Left renal pelvis (tissue), 4 donors: ENCODE data around the gene RAPGEF3. TPM values are rescaled to one million over a fixed set of nuclear protein-coding genes. Genes with fewer than 3 reads are reported as not detected.

Experiments
- DNase-seq, 4 donors: peaks; one replicate each; pipeline ENCODE4 v3.0.0-alpha.2; 2013; ENCODE audit warnings: low read depth in 4 of 4, low spot score in 3 of 4
- polyA plus RNA-seq, 4 donors: library from polyadenylated mRNA; unstranded; fragments of 120-200 nt; gene quantifications; one replicate each; pipeline ENCODE4 v1.2.1, GENCODE V29; 2013; ENCODE audit not compliant: insufficient read length in 4 of 4

Gene RAPGEF3
- polyA plus RNA-seq, 4 donors = 10.8 to 115 (median 60.0) TPM

DNA sequence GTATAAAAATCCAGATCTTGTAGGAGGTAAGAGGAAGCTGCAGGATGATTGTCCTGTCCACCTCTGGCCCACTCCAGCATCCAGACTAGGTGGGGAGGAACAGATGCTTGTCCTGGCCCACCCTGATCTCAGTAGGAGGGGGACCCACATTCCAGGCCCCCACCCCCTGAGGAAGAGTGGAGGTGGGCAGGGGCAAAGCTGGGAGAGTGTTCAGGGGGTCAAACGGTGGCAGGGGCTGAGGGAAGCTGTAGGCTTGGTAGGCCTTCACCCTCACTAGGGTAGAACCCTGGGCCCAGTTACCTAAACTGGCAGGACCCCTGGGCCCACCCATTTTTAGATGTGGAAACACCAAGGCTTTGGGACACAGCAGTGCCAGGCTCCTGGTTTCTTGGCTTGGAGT lies 18.5 kb upstream of the RAPGEF3 start:
- DNase-seq = no peak

DNA sequence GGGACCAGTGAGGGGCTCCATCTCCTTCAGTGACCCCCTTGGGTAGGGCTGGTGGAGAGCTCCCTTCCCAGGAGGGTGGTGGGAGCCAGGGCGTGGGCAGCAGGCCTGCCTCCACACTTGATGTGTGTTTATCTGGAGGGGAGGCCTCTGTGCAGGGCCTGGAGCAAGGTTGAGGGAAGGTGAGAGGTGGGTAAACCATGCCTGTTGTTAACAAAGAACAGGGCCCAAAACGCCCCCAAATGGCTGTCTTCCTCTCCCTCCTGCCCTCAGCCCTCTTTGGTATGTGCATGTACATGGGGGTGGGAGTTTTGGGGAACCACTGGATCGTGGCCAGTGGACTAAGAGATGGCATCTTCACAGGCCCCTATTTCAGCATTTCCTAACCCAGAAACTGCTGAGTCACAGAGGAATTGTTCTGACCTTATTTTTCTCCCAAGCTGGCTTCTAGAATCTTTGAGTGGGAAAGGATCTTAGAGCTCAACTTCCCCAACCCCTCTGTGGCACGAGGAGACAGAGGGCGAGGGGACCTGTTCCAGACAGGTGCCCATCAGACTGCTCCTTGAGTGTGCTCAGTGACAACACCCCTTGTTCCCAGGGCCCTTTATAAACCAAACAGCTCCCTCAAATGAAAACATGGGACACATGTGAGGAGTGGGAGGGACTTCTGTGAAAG lies 17.9 kb upstream of the RAPGEF3 start:
- DNase-seq = no peak

DNA sequence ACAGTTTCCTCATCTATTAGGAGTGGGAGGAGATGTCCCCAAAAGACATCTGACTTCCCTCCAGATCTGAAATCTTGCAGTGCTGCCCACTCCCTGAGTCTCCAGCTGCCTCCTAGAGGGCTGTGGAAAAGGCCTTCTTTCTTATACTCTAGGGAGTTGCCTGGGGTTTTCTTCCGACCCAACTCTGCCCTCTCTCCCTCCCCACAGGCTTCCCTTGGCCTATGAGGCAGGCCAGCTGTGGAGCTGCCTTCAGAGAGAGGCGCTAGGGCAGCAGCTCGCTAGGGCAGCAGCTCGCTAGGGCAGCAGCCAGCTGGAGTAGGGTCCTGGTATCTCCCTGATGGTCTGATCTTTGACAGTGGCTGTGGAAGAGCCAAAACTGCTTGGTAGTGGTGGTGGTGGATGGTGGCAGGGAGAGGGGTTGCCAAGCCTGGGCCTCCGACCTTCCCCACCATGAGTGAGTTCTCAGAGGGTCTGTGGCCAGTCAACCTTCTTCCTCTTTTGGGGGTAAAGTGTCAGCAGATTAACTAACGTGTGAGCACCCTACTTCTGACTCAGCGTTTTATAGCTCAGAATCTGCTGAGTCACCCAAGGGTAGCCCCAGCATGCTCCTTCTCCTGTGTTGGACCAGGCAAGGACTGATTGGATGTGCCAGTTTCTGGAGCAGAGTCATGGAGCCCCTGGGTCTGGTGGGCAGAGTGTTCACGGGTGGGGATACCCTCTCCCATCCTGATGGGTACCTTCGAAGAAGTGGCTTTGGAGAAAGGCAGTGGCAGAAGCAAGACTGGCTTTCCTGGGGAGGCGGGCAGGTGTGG lies 16.6 kb upstream of the RAPGEF3 start:
- DNase-seq = no peak

DNA sequence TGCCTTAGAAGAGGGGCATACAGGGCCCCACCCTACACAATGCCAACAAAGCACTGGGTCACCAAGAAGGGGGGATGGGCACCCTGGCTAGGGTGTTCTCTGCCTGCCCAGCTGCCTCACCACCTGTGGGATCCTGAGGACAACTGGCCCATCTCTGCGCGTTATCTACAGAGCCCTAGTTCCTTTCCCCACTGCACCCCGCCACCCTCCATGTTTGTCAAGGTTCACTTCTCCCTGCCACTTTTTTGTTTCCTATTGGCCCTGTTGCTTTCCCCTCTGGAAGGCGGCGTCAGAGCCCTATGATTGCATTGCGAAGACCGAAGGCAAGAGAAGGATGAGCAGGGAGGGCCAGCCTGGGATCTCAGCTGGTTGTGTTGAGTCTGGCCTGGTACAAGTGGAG lies 16.0 kb upstream of the RAPGEF3 start:
- DNase-seq = no peak

DNA sequence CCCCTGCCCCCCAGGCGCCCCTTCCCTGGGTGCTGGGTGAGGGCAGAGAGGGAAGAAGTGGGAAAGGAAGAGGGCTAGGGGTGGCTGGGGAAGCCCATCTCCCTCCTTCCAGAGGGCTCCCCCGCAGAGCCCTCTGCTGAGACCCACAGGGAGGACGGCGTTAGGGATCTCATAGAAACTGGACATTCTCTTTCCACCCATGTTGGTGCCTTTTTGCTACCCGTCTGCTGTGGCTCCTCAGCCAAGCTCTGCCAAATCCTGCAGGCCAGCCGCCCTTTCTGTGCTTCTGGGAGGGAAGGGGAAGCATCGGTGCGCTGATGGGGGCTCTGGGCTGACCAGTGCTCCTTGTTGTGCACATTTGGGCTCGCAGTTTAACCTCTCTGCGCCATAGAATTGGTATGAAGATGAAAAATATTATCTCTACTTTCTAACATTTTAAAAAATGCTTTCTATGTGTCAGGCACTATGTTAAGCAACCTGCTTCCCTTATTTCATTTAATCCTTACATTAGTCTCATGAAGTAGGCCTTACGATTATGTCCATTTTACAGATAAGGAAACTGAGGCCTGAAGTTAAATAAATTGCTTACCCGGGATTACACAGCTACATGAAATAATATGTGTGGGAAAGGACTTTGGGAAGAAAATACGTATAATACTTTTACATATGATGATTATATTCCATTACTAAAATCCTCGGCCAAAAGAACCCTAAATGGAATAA lies 15.3 kb upstream of the RAPGEF3 start:
- DNase-seq = no peak

DNA sequence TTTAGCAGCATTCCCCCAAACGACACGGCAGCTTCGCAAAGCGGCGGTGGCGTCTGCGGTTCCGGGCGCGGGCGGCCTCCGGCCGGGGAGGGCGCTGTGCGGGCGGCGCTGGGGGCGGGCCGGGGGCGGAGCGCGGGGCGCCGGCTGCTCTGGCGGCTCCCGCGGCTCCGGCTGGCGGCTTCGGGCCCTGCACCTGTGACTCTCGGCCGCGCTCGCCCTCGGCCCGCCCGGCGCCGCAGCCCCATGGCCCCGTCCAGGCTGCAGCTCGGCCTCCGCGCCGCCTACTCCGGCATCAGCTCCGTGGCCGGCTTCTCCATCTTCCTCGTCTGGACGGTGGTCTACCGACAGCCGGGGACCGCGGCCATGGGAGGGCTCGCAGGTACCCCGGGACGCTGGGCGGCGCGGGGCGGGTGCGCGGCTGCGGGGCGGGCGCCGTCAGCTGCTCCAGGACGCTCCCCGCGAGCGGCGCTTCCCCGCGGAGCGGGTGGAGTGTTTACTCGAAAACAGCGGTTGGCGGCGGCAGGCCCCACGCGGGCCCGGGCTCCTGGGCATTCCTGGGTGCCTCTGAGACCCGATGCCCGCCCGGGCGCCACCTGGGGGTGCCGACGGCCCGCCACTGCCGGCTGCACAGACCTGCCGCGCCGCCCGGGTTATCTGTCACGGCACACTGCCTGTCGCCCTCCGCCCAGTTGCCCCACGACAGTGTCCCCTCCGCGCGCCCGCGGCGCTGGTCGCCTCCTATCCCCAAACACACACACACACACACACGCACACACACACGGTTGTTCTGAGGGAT lies 14.6 kb upstream of the RAPGEF3 start, which contains the start of gene SLC48A1:
SLC48A1 (plus strand) TSS at position 177 of the 796 bp plus-strand sequence; CDS start at position 244, 67 bp downstream.
- DNase-seq = no peak

DNA sequence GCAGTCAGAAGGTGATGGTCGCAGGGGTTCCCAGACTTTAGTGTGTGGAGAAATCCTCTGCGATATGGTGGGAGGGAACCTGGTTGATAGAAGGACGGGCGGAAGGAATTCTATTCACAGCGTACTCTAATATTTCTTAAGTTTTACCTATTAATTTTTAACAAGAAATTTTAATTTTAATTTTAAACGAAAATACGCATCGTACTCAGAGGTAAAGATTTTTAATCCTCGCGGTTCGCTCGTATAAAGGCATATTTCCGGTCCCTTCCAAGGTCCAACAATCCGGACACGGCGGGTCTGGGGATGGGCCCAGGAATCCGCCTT lies 14.0 kb upstream of the RAPGEF3 start:
- no peak for DNase-seq

DNA sequence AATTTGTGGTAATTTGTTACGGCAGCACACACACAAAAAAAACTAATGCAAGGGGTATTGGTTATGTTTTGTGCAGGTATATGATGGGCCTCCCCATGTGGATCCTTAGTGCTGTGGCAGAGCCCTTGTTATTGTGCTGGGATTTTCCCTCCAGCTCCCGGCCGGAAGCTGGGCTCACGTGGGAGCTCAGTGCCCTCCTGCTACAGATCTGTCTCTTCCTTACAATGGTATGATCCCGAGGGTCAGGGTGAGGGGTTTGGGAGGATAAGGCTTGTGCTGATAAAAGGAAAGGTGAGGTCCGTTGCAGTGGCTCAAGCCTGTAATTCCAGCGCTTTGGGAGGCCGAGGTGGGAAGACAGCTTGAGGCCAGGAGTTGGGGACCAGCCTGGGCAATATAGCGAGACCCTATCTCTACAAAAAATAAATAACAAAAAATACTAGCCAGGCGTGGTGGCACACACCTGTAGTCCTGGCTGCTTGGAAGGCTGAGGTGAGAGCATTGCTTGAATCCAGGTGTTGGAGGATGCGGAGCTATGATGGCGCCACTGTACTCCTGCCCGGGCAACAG lies 13.5 kb upstream of the RAPGEF3 start:
- DNase-seq = no peak

DNA sequence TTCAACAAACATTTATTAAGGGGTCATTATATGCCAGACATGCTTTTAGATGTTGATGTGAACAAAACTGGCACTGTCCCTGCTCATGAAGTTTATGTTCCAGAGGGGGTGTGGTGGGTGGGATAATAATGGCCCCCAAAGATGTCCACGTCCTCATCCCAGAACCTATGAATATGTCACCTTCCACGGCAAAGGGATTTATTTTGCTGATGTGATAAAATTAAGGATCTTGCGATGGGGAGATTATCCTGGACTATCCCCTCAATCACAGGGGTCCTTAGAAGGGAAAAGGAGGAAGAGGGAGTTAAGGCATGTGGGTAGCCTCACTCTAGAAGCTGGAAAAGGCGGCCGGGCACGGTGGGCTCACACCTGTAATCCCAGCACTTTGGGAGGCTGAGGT lies 12.6 kb upstream of the RAPGEF3 start:
- DNase-seq = no peak

DNA sequence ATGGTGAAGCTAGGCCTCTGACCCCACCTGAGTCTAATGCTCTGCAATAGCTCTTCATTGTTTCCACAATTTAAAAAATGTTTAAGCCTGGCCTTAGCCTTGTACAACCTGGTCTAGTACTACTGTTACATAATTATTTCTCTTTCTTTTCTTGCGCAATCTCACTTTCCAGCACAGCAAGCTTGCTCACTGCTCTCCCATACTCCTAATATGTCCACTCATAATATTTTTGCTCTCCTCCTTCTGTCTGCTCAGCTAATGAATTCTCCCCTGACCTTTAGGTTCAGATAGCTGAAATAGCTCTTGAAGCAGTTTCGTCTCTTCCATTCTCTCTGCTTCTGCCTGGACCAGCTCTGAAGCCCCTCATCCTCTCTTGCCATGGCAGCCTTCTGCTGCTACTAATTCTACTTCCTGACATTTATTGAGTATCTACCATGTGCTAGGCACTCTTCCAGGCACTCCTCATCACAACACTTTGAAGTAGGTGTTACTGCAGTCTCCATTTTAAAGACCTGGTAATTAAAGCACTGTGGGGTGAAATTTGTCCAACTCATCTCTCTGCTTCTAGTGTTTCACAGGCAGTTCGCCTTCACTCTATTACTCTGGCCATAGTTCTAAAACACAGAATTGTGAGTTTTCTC lies 11.5 kb upstream of the RAPGEF3 start:
- DNase-seq = no peak

DNA sequence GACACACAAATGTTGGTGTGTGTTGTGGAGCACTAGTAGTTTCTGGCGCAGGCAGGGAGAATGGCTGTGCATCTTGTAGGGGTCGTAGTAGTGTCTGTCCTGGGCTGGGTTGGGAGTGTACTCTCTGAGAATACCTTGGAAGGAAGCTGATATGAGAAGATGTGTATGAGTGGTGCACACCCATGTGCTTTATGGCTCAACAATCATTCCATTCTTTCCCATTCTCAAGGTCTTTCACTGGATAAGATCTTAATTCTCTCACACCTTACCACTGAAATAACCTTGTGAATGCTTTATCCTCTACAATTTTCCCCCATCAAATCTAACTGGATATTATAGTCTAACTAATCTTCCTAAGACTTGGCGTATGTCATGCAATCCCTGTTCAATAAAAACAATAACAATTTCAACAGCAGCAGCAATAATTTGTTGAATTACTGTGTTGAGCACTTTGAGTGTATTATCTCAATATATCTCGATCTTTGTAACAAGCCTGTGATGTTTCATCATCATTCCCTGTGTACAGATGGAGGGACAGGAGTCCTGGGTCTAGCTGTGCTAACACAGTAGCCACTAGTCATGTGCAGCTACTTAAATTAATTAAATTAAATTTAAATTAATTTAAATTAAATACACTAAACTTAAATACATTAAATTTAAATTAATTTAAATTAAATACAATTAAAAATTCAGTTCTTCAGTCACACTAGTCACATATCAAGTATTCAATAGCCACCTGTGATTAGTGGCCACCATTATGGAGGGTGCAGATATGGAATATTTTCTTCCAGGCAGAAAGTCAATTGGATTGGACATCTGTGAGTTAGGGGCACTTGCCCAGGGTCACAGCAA lies 10.8 kb upstream of the RAPGEF3 start:
- no peak for DNase-seq

DNA sequence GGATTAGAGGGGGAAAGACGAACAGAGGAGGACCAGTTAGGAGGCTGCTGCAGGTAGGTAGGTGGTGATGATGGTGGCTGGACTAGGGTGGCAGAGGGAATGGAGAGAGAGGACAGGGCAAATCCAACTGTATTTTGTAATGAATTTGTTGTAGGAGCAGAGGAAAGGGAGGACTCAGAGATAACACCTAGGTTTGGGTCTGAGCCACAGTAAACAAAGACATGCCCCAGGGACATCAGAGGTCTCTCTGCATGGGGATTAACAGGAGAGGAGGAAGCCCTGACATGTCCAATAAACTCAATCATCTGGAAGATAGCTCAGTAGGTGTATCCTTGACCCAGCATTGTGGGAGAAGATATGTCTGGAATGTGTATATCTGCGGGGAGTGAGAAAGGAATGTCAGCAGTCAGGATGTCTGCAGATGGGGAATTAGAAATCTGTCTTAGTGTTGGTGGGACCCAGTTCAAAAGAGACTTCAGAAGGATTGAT lies 9.7 kb upstream of the RAPGEF3 start:
- no peak for DNase-seq

DNA sequence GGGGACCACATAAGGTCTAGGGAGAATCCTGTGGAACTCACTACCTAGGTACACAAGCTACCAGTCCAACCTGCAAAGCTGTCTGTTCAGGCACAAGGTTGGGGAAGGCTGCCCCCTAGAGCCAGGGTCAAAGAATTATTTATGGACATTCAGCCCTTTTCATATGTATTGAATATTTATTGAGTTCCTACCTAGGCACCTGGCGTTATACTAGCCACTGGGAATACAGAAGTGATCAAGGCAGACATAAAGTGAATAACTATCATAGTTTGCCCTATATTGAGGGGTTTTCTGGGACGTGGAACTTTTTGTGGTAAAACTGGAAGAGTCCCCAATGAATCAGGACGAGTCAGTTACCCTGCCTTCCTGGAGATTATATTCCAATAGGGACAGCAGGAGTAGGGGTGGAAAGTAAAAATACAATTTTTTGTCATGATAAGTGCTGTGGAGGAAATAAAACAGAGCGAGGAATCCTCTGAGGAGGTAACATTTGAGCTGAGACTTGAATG lies 8.6 kb upstream of the RAPGEF3 start:
- no peak for DNase-seq

DNA sequence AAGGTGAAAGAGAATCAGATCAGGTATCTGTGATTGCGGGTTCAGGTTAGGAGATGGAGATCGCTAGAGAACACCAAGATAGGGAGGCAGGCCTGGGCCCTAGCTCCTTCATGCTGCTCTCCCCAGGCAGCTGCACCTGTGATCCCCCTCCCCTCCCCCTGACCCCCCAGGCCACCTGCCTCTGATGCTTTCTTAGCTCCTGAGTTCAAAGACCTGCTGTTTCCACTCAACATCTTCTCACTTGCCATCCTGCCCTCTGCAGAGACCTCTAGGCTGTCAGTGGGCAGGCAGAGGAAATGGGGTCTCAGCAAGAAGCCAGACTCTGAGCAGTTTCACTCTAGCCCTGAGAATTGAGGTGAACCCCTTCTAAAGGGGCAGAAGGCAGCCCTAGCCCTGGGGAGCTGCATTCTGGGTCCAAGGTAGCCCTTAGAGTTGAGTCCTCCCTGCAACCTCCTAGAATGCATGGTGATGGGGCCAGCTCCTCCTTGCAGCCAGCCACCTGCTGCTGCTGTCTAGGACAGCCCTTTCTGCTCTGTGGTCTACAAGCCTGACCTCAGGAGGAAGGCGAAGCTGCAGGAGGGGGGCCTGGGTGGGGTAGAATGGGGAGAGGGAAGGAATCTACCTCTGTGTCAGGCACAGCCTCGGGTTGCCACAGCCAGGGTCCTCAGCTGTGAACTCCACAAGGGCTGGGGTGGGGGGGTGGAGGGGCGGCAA lies 8.0 kb upstream of the RAPGEF3 start:
- no peak for DNase-seq

DNA sequence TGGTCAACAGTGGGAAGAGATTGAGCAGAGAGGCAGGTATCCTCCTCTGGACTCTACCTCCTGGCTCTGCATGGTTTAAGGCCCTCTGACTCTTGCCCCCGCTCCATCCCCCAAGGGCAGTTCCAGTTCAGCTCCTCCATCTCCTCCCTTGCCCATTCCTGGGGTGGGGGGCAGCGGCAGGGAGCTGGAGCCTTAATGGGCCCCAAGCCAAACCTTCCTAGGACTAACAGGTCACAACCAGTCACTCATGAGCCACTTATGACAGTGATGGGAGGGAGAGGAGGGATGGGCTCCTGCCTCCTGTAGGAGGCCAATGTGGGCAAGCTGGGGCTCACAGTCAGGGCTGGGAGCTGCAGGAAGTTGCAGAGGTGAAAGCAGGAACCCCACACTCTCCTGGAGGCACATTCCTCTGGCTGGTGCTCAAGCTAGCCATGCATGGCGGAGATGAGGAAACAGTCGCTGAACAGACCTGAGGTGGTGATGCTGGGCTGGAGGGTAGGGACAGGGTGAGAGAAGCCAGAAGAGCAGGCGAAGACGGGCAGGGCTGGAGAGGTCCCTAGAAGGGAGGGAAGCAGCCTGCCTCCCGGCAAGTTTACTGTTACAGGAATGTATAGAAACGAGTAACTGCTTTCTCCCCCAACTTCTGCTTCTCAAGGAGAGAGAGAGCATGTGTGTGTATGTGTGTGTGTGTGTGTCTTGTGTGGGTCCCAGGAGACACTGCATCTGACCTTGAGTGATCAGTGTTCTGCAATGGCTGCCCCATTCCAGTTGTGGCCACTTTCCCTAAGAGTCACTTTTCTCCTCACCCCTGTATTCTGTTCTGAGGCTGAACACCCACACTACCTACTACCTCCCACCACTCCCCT lies 5.0 kb upstream of the RAPGEF3 start:
- DNase-seq = peak in 1 of 4 donors; percentile 67

DNA sequence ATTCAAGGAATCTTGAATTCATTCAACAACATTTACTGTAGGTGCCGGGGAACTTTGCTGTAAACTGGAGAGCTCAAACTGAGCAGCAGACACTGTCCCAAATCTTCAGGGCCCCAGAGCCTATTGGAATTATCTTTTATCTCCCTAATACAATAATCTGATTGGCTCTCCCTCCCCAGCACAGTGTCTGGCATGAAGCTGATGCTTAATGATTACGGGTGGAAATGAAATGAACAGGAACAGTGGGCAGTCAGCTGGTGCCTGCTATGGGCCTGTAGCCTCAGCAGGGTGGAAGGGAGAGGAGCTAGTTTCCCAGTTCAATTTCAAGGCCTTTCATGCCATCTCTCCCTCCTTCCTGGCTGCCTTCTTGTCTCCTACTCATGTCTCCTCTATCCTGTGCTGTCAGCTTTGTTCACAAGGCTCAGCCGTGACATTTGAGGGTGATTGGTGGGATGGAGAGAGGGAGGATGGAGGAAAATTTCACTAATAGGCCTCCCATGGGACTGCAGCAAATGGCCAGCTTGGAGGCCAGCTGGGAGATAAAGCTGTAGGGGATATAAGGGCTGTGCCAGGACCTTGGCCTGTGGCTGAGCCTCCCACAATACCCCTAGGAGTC lies 4.3 kb upstream of the RAPGEF3 start:
- no peak for DNase-seq

DNA sequence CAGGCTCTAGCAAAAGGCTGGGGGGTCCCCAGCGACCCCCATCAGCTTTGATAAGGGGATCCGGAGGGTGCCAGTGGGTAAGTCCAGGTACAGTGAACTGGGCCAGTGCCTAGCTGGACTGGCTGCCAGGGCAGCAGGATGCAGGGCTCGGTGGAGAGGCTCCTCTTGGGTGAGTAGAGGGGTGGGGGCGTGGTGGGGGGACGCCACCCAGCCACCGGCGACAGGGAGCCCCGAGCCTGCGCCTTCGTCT lies 171 bp downstream of the RAPGEF3 start:
- DNase-seq = no peak
